ENCODE data around the gene RAB11FIP4. TPM values are rescaled to one million over a fixed set of nuclear protein-coding genes. Genes with fewer than 3 reads are reported as not detected.

Gene RAB11FIP4
- total and polyA plus RNA-seq, 2 of the 13 experiments (the other 11 are each of a cell fraction or from before 2014, with no cell fraction given) = 28.0 to 89.3 TPM

DNA sequence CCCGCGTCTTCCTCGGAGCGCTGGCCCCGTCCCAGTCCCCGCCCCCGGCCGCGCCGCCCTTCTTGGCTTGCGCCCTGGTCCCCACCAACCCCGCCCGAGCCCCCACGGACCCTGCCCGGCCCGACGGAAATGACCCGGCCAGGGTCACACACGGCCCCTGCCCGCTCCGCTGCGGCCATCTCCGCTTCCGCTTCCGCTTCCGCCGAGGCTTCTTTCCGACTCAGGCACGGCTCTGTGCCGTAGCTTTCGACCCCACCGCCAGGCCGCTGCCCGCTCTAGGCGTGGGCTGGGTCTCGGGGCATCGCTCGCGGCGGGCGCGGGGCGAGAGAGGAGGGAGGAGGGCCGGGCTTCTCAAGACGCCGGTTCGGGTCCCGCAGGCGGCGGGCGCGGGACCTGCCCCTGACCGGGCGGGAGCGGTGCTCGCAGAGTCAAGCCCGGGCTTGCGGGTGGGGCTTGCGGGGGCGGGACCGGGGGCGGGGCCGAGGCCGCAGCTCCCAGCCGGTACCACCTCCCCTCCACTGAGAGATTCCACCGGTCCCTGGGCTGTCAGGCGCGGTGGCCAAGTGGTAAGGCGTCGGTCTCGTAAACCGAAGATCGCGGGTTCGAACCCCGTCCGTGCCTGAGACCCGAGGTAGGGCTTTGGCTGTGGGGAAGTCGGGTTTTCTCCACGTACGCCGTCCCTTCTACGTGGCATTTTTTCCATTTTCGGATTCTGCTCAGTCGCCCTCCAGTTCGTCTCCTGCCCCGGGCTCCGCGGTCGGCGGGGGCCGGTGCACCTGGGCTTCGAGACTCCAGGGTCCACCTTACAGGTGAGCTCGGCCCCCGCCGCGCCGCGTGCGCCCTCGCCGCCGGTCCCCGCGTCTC is 158.3 kb downstream of the RAB11FIP4 start (continued):
- TF ChIP-seq, protein P1, sequence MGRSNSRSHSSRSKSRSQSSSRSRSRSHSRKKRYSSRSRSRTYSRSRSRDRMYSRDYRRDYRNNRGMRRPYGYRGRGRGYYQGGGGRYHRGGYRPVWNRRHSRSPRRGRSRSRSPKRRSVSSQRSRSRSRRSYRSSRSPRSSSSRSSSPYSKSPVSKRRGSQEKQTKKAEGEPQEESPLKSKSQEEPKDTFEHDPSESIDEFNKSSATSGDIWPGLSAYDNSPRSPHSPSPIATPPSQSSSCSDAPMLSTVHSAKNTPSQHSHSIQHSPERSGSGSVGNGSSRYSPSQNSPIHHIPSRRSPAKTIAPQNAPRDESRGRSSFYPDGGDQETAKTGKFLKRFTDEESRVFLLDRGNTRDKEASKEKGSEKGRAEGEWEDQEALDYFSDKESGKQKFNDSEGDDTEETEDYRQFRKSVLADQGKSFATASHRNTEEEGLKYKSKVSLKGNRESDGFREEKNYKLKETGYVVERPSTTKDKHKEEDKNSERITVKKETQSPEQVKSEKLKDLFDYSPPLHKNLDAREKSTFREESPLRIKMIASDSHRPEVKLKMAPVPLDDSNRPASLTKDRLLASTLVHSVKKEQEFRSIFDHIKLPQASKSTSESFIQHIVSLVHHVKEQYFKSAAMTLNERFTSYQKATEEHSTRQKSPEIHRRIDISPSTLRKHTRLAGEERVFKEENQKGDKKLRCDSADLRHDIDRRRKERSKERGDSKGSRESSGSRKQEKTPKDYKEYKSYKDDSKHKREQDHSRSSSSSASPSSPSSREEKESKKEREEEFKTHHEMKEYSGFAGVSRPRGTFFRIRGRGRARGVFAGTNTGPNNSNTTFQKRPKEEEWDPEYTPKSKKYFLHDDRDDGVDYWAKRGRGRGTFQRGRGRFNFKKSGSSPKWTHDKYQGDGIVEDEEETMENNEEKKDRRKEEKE (IDR thresholded peaks at IDR 0.05) = no peak
- TF ChIP-seq ATRX (CRISPR knock-in tag; IDR thresholded peaks at IDR 0.05; ENCODE audit: borderline replicate concordance) = no peak
- TF ChIP-seq, protein P2, sequence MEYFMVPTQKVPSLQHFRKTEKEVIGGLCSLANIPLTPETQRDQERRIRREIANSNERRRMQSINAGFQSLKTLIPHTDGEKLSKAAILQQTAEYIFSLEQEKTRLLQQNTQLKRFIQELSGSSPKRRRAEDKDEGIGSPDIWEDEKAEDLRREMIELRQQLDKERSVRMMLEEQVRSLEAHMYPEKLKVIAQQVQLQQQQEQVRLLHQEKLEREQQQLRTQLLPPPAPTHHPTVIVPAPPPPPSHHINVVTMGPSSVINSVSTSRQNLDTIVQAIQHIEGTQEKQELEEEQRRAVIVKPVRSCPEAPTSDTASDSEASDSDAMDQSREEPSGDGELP (IDR thresholded peaks at IDR 0.05; ENCODE audit: borderline replicate concordance, low read depth) = no peak
- TF ChIP-seq ZNF788 (CRISPR knock-in tag; IDR thresholded peaks at IDR 0.05; ENCODE audit: borderline replicate concordance) = peak; percentile 77
- TF ChIP-seq ZIK1 (CRISPR knock-in tag; IDR thresholded peaks at IDR 0.05; ENCODE audit: borderline replicate concordance, low read depth) = no peak
- no peak for TF ChIP-seq ARNT (IDR thresholded peaks at IDR 0.05)
- TF ChIP-seq SMAD9 (CRISPR knock-in tag; IDR thresholded peaks at IDR 0.05) = no peak
- peak; percentile 61 for TF ChIP-seq NKX3-1 (CRISPR knock-in tag; IDR thresholded peaks at IDR 0.05)
- TF ChIP-seq HIVEP1 (CRISPR knock-in tag; IDR thresholded peaks at IDR 0.05) = no peak
- TF ChIP-seq PRPF4 (IDR thresholded peaks at IDR 0.05; ENCODE audit: low read depth, low read length, poor library complexity, severe bottlenecking) = no peak
- no peak for TF ChIP-seq HNF4G (IDR thresholded peaks at IDR 0.05; ENCODE audit: borderline replicate concordance, low read depth, low read length)
- peak; percentile 68 for TF ChIP-seq HNF4G (CRISPR knock-in tag; IDR thresholded peaks at IDR 0.05; ENCODE audit: borderline replicate concordance, low read depth)
- TF ChIP-seq TOPORS (CRISPR knock-in tag; IDR thresholded peaks at IDR 0.05) = no peak; the same call in 1 of the 2 replicates
- TF ChIP-seq, protein P3, sequence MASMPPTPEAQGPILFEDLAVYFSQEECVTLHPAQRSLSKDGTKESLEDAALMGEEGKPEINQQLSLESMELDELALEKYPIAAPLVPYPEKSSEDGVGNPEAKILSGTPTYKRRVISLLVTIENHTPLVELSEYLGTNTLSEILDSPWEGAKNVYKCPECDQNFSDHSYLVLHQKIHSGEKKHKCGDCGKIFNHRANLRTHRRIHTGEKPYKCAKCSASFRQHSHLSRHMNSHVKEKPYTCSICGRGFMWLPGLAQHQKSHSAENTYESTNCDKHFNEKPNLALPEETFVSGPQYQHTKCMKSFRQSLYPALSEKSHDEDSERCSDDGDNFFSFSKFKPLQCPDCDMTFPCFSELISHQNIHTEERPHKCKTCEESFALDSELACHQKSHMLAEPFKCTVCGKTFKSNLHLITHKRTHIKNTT (CRISPR knock-in tag; IDR thresholded peaks at IDR 0.05) = no peak
- TF ChIP-seq ZNF703 (CRISPR knock-in tag; IDR thresholded peaks at IDR 0.05; ENCODE audit: borderline replicate concordance) = 0 out of 2 replicates have a peak, but pooled peaks have one; percentile 34
- no peak; the same call in 1 of the 2 replicates for TF ChIP-seq GZF1 (CRISPR knock-in tag; IDR thresholded peaks at IDR 0.05)
- TF ChIP-seq SALL1 (CRISPR knock-in tag; IDR thresholded peaks at IDR 0.05) = peak; percentile 67; the same call in 1 of the 2 replicates
- no peak for TF ChIP-seq SATB2 (CRISPR knock-in tag; IDR thresholded peaks at IDR 0.05)
- TF ChIP-seq, protein P4, sequence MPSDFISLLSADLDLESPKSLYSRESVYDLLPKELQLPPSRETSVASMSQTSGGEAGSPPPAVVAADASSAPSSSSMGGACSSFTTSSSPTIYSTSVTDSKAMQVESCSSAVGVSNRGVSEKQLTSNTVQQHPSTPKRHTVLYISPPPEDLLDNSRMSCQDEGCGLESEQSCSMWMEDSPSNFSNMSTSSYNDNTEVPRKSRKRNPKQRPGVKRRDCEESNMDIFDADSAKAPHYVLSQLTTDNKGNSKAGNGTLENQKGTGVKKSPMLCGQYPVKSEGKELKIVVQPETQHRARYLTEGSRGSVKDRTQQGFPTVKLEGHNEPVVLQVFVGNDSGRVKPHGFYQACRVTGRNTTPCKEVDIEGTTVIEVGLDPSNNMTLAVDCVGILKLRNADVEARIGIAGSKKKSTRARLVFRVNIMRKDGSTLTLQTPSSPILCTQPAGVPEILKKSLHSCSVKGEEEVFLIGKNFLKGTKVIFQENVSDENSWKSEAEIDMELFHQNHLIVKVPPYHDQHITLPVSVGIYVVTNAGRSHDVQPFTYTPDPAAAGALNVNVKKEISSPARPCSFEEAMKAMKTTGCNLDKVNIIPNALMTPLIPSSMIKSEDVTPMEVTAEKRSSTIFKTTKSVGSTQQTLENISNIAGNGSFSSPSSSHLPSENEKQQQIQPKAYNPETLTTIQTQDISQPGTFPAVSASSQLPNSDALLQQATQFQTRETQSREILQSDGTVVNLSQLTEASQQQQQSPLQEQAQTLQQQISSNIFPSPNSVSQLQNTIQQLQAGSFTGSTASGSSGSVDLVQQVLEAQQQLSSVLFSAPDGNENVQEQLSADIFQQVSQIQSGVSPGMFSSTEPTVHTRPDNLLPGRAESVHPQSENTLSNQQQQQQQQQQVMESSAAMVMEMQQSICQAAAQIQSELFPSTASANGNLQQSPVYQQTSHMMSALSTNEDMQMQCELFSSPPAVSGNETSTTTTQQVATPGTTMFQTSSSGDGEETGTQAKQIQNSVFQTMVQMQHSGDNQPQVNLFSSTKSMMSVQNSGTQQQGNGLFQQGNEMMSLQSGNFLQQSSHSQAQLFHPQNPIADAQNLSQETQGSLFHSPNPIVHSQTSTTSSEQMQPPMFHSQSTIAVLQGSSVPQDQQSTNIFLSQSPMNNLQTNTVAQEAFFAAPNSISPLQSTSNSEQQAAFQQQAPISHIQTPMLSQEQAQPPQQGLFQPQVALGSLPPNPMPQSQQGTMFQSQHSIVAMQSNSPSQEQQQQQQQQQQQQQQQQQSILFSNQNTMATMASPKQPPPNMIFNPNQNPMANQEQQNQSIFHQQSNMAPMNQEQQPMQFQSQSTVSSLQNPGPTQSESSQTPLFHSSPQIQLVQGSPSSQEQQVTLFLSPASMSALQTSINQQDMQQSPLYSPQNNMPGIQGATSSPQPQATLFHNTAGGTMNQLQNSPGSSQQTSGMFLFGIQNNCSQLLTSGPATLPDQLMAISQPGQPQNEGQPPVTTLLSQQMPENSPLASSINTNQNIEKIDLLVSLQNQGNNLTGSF (CRISPR knock-in tag; IDR thresholded peaks at IDR 0.05) = no peak; the same call in 1 of the 2 replicates

All from HepG2 (cell line).